ENCODE data around the gene SAMD15.

The SAMD15 gene

GRCh38 chr14:77439861-77440260, 62.7 kb downstream of the SAMD15 start:
- no peak for TF ChIP-seq JUND (IDR thresholded peaks at IDR 0.05; ENCODE audit: low read depth)
- in situ Hi-C loops (cut with HindIII; ENCODE audit: low pct_unique_long_range_greater_than_20kb, low sequenced_read_pairs), result no loop called here
- no peak for DNase-seq (ENCODE audit: low read depth in 1 of 2, low spot score in 1 of 2)

Measured in T47D (cell line).